HG02571 (cell line): ENCODE measurements around the gene RRAS.

Experiments used
- ATAC-seq: cut with Tn5 transposase; IDR thresholded peaks from one replicate; pipeline ENCODE4 v1.9.1; 2021; ENCODE audit warnings: mild to moderate bottlenecking, moderate library complexity; ENCODE audit not compliant: unreplicated experiment

The RRAS gene

DNA sequence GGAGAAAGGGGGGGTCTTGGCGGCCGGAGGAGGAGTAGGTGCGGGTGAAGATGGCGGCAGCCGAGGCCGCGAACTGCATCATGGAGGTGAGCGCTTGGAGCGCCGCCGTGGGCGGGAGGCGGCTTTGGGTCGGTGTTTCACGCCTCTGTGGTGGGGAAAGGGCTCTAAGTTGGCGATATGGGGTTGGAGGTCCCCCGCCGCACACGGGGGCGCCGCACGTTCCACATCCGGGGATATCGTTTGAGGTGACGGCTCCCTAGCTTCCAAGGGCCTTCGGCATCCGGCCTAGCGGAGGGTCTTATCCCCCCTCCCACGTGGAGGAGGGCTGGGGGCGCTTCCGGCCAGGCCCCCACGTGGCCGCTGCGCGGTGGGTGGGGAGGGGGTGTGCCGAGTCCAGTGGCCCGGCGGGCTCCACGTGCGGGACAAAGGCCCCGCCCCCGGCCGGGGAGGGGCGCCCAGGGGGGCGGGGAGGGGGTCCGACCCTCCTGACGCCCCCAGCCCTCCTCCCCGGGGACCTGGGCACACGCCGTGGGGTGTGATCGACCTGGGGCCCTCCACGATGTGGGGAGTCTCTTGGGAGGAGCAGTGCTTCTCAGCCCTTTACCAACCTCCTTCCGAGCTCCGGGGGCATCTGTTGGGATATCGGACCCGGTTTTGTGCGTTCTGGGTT, 37.4 kb upstream of the RRAS start, which contains the start of gene PRMT1:
TSS of gene PRMT1 (plus strand) at position 41 of the 670 bp plus-strand sequence. CDS start at position 51, 10 bp downstream.
- ATAC-seq = no peak

DNA sequence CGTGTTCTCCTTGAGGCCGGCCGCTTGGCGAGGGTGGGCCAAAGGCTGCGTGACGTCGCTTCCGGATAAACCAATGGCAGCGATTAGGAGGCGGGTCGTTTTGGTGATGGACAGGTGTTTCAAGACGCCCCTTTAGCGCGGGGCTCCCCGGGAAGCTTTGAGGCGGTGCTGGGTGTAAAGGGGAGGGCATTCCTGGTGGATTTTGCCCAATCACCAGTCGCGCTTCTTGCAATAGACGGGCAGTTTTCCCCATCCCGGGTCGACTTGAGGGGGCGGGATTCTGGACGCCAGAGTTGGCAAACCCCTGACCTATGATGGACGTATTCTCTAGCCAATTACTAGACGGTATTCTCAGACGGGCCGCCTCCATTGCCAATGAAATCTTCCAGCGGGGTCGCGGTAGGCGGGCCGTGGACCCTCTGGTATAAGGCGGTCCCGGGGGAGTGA, 36.9 kb upstream of the RRAS start:
- ATAC-seq = peak; percentile 61

DNA sequence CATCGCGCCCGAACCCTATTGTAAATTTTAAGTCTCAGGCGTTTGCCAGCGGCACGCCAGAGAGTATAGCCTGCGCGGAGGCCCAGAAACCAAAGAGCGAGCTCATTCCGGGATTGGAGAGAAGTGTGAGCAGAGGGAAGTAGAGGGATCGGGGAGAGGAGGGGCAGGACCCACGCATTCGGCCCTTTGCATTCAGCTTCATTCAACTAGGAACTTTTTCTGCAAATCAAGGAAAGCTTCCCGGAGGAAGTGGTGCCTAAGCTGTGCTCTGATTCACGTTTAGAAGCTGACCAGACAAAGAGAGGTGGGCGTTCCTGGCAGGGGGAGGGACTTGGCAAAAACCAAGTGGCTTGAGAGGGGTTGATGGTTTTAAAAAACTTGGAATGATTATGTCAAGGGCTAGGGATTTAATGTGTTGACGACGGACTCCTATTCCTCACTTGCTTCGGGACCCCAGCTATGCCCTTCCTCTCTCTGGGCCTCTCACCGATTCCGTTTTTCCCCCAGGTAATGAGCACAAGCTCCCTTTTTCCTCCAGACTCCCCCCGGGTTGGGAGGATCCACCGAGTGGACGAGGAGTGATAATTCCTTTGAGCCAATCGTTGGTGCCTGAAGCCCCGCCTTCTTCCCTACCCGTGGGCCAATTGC, 36.3 kb upstream of the RRAS start:
- ATAC-seq = no peak

DNA sequence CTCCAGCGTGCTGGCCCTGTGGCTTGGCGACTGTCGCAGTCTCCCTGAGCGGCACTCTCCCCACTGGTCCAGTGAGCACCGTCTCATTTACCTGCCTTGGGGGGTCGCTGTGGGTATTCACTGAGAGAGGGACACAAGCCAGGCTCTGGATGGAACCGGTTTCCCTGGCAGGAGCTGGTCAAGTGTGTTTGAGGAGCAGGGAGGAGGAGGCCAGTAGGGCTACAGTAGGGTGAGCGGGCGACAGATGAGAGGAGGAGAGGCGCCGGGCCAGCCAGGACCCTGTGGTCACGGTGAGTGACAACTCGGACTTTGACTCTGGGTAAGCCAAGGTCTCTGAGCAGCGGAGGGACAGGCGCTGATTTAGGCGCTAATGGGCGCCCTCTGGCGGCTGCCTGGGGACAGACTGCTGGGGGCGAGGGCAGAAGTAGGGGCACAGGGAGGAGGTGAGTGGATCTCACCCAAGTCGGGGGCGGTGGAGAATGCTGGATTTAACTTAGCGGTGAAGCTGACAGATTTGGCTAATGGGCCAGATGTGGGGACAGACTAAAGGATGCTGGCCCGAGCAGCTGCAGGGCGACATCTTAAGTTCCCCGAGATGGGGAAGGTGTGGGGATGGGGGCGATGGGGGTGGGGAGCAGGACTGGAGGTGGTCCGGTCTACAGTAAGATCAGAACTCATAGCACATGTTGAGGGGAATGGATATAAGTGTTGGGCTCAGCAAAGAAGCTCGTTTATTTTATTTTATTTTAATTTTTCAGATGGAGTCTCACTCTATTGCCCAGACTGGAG, 32.4 kb upstream of the RRAS start:
- no peak for ATAC-seq

DNA sequence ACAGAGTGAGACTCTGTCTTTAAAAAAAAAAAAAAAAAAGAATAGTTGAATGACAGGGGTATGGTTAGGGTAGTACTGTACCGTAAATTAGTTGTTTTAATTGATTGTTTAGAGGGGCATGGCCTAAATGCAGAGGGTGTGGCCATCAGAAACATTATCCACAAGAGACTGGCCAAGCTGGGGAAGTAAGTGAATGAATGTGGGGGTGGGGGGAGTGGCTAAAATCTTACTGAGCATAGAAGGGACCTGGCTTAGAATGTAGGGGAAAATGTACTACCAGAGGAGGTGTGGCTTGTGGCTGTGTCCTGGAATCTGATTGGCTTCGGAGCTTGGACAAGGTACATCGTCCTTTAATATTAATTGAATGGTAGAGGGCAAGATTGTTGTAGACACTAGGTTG, 29.6 kb upstream of the RRAS start:
- ATAC-seq = no peak

DNA sequence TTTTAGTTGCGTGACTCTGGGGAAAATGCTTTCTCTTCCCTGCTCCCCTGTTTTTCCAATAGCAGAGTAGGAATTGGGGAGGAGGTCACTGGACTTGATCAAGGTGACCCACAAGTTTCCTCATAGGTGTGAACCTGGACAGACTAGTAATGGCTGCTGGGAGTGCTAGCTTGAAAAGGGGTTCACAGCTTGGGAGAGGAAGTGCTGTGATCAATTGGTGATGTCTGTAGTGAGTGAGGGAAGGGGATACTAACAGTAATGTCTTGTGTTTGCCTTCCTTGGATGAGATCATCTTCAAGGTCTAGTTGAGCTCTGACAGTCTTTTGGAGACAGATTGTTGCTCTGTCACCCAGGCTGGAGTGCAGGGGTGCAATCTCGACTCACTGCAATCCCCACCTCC, 27.5 kb upstream of the RRAS start:
- no peak for ATAC-seq

DNA sequence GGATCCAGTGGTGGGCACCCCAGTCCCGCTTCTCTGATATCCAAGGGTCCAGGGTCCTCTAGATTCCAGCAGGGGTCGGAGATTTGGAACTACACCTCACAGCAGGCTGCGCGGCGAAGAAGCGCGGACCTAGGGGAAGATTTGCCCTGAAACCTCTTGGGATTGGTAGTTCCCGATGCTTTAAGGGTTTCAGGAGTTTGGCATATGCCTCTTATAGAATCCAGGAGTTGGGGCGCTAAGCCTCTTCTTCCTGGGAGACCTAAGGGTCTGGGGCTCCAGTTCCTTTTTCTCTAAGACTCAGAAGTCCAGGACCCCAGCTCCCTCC, 26.1 kb upstream of the RRAS start:
- ATAC-seq = no peak

DNA sequence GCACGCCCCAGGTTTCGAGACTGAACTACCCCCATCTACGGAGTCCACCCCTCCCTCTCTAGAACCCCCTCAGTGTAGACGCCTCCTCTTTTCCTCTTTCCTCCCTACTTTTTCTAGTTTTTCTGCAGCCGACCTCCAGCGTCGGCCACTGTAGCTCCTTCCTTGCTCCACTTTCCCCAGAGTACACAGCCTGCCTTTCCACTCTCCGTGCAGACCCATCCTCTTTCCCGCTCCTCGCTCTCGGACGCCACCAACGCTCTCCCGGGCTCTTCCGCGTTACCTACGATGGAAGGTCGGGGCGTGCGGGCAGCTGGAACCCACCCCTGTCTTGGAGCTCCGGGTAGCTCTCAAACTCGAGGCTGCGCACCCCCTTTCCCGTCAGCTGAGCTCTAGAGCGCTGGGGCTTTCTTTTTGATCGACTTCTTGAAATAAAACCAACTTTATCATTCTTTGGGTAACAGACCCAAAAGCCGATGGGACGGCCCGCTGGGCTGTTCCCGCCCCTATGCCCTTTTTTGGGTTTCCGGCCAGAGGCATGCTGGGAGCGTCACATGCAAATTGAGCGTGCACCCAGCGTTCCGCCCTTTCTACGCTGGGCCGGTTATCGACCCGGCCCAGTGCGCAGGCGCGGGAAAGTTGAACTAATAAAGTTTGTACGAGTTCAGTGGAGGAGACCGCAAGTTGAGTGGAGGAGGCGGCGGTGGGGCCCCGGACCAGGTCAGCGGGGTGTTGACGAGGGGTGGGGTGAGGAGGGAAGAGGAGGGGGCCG, 25.6 kb upstream of the RRAS start, which contains the start of the genes BCL2L12 and IRF3:
TSS of gene BCL2L12 (plus strand) at position 583 of the 769 bp plus-strand sequence. CDS start 760 bp downstream, outside the sequence.
TSS of gene IRF3 (minus strand) at position 507 of the 769 bp plus-strand sequence. CDS start 1,019 bp downstream, outside the sequence.
- peak; percentile 90 for ATAC-seq

DNA sequence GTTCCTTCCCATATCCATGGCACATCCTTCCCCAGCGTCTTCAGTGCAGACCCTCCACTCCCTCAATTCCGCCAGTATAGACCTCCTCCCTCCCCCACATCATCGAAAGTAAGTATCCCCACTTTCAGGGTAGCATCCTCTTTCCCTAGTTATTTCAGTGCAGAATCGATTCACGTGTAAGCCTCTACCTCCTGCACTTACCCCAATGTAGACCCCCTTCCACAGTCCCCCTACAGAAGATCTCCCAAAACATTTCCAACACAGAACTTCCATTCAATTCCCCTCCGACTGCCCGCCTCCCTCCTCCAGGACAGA, 25.1 kb upstream of the RRAS start:
- no peak for ATAC-seq

DNA sequence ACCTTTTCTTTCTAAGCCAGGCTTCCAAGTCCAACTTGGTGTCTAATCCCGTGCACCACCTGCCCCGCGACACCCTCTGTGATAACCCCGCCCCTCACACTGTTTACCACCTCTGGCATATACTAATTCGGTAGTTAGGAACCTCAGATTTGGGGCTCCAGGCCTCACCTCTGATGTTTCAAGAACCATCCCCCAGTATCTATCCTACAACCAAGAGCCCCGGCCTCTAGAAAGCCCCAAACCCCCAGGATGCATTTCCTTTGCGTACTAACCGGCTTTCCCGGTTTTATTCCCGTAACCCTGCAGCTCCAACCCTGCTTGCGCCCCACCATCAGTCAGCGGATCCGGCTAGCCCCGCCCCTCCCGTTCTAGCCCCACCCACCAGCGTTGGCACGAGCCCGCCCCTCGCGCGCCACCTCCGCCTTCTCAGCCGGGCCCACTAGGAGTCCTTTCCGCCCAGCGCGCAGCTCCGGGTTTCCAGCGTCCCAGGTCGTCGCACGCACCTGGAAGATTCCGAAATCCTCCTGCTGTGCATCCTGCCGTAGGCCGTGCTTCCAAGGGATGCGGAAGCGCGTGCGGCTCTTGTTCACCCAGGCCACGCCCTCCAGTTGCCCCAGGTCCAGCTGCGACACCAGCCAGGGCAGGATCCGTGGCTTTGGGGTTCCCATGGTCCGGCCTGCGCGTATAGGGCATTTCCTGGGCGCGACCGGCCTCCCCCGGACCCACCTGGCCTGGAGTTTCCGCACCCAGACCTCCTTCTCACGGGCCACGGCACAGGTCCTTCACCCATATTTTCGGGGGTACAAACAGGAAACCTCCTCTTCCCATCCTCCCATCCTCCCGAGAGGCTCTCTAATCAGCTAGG, 24.5 kb upstream of the RRAS start:
- ATAC-seq = no peak

DNA sequence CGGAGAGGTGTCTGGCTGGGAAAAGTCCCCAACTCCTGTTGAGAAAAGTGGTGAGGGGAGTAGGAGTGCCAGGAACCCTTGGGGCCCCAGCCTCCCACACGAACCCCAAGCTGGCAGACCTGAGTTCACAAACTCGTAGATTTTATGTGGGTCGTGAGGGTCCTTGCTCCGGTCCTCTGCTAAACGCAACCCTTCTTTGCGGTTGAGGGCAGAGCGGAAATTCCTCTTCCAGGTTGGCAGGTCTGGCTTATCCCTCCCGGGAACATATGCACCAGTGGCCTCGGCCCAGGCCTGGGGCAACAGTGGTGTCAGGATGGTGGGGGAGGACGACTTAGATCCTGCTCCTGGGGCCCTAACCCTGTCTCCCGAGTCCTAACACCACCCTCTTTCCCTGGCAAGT, 23.3 kb upstream of the RRAS start:
- no peak for ATAC-seq

DNA sequence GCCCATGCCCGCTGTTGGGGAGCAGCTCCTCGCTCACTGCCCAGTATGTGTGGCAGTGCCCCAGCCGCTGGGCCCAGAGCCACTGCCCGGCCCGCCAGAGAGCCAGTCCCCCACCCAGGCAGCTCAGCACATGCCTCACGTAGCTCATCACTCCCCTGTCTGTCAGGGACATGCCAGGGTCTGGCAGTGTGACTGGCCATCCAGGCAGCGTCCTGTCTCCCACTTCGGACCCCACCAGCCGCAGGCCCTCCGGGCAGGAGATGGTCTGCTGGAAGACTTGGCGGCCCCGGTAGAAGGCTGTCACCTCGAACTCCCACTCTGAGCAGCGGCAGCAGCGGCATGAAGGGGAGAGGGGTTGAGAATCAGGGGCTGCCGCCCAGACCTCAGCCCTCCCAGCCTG, 22.1 kb upstream of the RRAS start:
- ATAC-seq = no peak

DNA sequence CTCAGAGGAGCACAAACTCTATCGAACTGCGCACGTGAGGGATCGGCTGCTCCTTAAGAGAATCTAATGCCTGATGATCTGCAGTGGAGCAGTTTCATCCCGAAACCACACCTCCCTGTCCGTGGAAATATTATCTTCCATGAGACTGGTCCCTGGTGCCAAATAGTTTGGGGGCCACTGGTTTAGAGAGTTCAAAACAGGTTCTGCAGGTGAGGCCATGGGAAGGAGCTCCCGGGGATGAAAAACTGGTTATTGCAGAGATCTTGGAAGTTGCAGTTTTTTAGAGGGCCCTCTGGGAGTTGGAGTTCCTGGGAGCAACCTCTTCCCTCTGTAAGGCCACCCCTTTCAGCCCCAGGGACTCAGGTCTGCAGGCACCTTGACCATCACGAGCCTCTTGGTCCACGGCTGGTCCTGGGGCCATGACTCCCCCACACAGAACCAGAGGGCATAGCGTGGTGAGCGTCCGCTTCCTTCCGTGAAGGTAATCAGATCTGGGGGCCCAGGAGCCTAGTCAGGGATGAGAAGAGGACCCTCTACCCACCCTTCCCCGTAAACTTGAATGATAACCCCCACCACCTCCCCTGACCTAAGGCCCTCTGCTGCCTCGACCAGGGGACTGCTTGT, 20.5 kb upstream of the RRAS start:
- no peak for ATAC-seq

DNA sequence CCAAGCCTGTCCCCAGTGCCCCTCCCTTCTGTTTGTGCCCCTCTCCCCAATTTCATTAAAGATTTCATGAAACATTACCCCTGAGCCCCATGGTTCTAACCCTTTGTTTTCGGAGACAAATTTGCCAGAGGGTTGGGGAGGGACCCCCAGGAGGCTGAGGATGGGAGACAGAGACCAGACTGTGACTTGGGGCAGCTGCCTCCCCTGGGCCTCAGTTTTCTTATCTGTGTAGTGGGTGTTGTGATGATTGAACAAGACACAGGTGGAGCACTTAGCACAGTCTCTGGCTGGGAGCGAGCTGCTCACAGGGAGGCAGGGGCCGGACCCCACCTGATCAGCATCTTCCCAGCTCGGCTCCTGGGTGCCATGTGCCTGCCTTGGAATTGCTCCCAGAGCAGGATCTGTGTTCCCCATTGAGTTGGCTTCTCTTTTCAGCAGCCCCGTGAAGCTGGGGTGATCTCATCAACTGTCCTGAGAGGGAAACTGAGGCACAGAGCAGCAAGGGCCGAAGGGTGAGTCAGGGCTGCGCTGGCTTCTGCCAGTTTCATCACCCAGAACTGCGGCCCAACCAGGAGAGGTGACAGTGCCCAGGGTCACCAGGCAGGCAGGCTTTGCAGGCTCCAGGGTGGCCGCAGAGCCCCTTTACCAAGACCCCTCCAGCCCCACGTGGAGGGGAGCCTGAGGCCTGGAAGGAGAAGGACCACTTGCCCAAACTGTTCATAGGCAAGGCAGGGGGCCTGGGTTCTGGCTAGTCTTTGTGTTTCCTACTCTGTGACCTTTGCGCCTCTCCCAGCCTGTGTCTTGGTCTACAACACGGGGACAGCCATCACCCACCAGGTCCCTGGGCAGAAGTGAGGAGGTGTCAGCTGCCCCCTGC, 18.9 kb upstream of the RRAS start:
- ATAC-seq = no peak

DNA sequence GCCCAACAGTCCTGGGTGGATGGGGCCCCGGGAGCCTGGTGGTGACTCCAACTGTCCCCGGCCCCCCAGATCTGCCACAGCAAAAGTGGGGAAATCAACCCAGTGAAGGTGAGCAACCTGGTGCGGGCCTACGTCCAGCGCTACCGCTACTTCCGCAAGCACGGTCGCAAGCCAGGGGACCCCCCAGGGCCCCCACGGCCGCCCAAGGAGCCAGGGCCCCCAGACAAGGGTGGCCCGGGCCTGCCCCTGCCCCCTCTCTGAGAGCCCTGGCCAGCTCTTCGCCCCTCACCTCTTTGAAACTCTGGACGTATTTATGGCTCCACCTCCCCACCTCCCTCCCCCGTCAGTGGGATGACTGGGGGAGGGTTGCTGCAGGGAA, 18.2 kb upstream of the RRAS start:
- no peak for ATAC-seq

DNA sequence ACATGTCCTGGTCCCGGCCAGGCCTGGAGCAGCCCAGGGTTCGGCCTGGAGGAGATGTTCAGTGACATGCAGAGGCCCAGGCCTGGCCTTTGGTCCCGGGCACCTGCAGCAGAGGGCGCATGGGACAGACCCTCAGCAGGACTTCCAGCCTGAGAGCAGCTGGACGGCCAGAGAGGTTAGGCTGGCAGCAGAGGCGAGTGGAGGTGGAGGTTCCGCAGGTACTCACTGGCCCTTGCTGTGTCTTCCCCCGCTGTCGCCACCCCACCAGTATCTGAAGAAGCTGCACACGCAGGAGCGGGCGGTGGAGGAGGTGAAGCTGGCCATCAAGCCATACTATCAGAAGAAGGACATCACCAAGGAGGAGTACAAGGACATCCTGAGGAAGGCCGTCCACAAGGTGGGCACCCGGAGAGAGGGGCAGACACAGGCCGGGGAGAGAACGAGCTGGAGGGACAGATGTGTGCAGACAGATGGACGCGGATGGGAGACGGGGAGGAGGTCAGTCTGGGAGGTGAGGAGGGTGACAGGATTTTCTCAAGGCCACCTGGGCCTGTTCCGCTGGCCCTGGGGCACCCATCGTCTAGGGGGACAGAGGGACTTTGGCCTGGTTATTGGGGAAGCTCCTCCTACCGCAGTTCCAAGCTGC, 17.7 kb upstream of the RRAS start:
- ATAC-seq = no peak

DNA sequence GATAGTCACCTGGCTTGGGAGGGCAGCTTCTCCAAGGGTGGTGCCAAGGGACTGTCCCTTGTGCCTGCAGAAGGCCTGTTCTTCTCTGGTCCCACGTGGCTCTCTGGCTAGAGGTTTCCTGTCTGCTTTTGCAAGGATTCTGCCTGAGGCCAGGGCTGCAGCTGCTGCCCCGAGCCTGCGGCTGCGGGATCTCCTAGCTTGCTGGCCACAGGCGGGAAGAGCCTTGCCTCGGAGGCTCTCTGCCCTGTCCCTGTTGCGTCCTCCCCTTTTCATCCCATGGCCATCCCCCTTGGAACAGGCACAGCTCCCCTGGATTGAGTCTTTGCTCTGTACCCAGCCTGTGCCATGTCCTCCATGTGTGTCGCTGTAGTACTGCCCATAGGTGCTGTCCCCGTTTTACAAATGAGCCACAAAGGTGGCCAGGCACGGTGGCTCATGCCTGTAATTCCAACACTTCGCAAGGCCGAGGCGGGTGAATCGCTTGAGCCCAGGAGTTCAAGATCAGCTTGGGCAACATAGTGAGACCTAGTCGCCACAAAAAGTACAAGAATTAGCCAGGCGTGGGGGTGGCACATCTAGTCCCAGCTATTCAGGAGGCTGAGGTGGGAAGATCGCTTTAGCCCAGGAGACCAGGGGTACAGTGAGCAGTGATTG, 16.6 kb upstream of the RRAS start:
- ATAC-seq = no peak
